HG02588 (cell line): Measurements from ENCODE around the gene EPAS1.
A peak's percentile ranks its signal among the peaks of the same experiment; 100 is the strongest.

Experiments used
- ATAC-seq: cut with Tn5 transposase; IDR thresholded peaks from one replicate; pipeline ENCODE4 v1.9.1; 2021; ENCODE audit warnings: mild to moderate bottlenecking, moderate library complexity; ENCODE audit not compliant: unreplicated experiment

EPAS1 gene

DNA sequence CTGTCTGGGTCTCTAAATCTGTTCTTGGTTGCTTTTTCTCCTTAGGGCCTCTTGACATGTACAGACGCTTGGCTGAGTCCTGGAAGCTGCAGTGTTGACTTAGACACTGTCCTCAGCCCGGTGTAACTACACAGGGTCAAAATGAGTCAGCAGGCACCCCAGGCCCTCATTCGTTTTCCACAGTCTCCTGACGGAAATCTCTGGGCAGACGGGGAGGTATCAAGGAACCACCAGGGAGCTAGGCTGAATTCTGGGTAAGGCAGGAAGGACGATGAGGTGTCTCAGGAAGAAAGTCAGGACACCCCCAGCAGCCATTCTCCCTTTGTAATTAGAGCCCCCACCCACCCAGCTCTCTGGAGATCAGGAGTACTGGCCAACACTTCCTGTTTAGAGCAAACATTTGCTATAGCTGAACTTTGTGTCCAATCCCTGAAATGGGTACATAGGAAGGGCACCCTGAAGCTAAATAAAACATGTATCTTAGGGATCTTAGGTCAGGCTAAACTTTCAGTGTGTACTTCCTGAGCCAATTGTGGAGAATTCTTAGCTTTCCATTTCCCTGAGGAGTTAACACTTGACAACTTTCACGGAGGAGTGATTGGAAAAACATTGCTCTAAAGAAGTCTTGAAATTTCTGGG is 23.9 kb upstream of the EPAS1 start:
- no peak for ATAC-seq

DNA sequence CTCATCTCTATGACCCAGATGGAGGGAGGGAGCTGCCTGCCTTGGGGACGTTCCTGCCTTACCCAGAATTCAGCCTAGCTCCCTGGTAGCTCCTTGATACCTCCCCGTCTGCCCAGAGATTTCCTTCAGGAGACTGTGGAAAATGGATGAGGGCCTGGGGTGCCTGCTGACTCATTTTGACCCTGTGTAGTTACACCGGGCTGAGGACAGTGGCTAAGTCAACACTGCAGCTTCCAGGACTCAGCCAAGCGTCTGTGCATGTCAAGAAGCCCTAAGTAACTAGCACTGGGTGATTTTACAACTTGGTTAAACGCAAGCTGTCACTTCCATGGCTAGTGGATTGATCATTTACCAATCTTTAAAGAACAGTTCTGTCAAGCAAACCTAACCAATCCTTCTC is 23.3 kb upstream of the EPAS1 start:
- ATAC-seq = no peak

DNA sequence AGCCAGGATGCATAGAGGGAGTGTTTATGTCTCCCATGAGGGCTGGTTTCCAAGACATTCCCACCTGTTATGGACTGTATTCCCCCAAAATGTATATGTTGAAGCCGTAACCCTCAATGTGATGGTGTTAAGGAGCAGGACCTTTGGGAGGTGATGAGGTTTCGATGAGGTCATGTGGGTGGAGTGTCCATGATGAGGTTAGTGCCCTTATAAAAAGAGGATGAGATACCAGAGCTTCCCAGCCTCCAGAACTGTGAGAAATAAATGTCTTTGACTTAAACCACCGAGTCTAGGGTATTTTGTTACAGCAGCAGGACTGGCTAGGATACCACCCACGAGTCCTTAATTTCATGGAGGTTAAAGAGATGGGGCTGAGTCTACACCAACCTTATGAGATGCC is 22.6 kb upstream of the EPAS1 start:
- ATAC-seq = no peak

DNA sequence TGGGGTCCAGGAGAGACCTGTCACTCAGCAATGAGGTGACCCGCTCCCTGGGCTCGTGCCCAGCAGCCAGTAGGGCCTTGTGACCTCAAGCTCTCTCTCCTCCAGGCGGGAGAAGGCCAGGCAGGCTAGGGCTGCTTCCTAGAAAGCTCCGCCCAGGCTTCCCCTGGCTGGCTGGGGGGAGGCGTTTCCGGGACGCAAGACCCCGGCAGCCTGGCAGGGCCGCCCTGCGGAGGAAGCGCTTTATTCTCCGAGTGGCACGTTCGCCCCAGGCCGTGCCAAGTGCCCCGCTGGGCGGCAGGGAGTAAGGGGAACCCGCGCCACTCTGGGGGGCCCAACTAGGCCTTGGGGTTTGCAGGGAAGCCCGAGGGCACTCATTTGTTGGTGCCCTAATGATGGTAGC is 21.2 kb upstream of the EPAS1 start:
- no peak for ATAC-seq

DNA sequence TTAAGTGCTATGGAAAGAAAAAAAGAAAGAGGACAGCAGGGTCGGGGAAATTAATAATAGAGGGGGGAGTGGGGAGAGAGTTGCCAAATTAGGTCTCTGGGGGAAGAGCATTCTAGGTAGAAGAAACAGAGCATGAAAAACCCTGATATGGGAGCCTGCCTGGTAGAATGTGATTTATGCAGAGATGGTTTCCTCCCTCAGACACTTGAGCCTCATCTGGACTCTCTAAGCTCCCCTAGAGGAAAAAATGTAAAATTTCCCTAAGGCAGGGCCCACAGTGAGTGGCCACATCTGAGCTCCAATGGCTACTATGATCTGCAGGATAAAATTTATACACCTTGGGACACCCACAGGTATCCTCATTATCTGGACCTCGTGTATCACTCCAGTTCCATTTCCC is 20.6 kb upstream of the EPAS1 start:
- ATAC-seq = no peak

DNA sequence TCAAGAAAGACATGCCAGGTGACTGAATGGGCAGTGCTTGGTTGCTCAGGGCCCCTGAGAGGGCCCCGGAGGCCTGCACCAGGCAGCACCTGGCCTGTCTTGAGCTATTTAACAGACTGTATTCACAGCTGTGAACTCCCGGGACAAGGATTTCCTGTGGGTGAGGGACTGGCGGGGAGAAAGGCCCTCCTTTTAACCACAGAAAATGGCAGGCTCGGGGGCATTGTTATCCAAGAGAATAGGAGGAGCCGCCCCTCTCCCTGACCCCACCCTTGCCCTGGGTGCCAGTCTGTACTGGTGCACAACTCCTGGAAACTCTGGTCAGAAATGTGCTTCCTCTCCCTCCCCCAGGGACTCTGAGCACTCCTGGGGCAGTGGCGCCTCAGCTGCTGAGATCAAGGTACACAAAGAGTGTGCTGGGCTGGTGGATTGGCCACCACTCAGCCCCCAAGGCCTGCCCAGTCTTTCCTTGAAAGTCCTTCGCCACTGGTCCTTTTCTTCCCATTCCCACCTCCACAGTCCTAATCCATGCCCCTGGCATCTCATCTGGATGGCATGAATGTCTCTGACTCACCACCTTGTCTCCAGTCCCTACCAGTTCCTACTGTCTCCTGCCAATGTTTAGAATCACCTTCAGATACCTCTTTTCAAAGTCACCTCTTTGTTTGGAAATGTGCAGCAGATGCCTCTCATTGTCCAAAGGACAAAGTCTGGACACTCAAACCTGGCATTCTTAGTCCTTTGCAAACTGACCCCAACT is 19.6 kb upstream of the EPAS1 start:
- ATAC-seq = no peak

DNA sequence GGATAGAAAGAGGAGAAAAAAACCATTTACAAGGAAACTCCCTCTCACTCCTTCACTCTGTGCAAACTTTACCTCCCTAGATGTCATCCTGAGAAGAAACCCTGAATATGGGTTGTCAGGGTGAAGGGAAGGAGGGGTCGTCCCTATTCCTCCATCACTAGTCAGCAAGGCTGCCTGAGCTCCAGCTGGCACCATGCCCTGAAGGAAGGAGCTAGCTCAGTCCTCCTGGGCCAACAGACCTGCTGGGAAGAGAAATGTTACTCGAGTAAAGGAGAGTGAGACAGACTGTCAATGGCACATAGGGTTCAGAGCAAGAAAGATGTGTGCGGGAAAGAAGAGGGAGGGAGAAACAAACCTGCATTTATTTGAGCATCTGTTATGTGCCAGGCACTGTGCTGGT is 18.3 kb upstream of the EPAS1 start:
- ATAC-seq = no peak

DNA sequence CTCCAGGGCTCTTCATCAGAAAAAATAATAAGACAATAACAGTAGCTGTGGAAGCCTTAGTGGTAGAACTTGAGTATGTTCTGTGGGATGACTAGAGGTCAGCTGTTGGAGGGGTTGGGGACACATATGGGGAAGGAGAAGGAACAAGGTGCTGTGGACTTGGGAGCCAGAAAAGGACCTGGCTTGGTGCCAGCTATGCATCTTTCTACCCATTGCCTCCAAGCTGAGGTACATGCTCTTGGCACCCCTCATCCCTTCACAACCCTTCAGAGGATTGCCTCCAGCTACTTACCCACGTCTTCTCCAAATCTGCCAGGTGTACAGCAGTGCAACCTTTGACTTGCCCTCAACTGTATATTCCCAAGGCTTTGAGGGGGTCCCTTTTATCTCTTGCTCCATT is 15.3 kb upstream of the EPAS1 start:
- no peak for ATAC-seq

DNA sequence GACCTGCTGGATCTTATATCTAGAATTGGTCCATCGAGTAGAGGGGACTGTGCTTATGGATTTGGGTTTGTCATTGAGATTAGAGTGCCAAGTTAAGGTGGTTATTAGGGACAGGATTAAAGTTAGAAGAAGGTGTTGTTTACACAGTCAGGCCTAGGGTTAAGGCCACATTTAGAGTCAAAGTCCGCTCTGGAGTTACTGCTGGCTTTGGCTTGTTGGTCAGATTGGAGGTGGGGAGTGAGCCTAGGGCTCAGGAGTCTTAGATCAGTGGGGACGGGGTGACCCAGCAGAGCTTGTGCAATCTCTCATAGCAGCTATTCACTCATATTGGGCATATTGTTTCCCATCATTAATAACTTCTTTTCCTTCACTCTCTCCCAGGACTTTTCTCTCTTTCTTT is 13.5 kb upstream of the EPAS1 start:
- ATAC-seq = no peak

DNA sequence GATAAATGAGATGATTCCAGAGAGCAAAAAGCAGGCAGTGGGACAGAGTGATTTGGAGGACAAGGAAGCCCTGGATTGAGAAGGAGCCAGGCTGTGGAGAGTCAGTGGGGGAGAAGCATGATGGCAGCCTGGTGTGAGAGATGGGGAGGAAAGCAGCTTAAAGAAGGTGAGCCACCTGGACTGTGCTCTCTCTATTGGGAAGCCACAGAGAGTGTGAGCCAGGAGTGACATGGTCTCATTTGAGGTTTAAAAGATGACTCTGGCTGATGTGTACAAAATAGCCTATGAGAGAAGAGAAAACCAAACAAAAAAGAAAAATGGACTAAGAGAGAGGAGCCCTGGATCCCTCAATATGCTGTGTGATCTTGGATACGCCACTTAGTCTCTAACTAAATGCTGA is 12.9 kb upstream of the EPAS1 start:
- ATAC-seq = no peak

DNA sequence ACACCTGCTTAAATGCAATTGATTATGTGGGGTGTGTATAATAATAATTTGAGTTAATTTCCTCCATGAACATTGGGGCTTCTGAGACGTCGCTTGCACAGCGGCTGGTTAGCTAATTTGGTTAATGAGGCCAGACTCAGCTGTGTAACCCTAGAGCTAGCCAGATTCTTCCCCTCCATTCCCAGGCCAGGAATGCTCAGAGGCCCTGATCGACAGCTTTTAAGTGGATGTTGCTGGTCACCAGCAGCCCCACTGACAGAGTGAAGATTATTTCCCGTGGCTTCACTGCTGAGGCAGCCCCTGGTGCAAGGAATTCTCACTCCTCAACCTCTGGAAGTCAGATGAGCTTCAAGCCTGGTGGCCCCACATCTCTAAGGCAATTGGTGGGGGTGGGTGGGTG is 12.4 kb upstream of the EPAS1 start:
- no peak for ATAC-seq

DNA sequence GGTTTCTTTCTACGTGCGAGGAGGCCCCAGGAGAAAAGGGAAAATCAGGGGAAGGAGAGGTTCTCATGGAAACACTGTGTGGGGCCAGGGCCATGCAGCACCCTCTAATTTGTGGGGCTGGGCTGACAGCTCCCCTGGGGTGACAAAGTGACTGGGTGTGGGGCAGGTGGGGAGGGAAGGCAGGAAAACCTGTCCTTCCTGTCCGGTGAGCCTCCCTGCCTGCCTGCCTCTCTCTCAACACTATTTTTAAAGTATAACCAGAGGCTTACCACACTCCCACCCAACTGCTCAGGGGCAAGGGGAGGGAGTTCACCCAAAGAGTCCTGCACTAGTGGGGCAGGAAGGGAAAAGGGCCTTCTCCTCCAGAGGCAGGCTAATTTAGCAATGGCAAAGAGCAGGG is 10.5 kb upstream of the EPAS1 start:
- no peak for ATAC-seq

DNA sequence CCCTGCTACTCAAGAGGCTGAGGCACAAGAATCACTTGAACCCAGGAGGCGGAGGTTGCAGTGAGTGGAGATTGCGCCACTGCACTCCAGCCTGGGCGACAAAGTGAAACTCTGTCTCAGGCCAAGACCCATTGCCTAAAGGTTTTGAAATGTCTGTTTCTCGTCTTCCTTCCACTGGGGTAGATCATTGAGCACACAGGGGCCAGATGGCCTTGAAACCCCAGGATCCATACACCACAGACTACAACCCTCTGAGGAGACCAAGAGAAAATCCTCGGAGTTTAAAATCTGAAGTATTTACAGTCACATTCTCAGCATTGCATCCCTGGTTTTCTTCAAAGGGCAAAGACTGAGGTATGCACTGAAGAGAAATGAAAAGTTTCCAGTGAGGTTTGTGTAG is 7.1 kb upstream of the EPAS1 start:
- no peak for ATAC-seq

DNA sequence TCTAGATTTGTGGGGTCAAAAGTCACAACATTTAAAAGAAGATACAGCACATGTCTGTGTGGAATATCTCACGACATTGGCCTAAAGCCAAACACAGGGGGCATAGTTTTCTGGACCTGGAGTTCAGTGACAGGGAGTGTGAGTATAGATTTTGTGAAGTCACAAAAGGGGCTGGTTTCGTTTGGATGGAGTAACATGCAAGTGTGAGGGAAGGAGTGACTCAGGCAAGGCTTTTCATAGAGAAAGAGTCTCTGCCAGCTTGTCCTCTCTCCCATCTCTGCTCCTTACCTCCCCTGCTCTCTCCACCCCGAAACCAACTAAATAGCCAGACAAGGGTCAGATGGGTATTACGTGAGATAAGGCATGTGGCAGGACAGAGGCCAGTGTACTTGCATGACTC is 3.7 kb upstream of the EPAS1 start:
- no peak for ATAC-seq

DNA sequence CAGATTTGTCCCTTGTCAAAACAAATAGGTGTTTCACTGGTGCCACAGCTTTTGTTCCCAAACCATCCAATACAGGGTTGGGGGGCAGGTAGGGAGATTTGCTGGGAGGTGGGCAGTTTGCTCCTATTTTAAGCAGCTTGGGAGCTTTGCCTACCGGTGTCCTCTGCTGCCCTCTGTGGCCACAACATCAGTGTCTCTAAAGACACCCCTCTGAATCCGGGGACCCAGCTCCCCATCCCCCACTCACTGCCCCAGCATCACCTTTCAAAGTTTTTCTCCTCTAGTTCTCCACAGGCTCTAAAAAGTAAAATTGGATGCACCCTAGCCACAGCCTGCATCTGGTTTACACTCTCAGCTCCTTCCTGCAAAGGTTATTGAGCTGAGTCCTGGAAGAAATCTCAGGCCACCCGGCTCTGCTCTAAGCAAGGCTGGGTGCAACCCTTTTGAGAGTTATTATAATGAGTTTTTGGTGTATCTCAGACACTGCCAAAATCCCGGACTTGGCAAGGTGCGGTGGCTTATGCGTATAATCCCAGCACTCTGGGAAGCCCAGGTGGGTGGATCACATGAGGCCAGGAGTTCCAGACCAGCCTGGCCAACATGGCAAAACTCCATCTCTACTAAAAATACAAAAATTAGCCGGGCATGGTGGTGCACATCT is 2.9 kb upstream of the EPAS1 start:
- ATAC-seq = no peak

DNA sequence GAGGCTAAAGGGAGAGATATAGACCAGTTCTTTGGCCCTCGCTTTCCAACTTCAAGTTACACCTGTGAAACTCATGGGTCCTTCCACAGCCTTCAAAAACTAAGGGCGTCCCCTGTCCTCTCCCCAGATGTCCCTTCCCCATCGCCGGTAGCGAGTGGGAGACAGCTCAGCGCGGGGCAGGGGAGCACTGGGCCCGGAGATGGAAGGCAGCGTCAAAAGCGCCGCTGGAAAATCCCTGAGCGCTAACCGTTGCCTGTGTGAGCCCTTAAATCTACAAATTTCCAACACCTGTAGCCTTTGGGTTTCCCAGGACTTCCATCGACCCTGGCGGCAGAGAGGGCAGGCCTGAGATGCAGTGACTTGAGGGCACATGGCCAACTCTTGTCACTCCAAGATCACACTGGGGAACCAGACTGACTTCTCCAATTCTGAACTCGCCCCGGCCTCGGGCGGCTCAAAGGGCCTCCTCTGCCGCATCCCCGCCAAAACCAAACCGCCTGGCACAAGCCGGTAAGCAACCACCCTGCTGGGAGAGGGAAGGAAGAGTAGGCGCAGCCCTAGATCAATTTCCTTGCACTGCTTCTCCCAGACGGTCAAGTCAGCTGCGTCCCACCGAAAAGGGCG is 879 bp upstream of the EPAS1 start:
- peak; percentile 2 for ATAC-seq

DNA sequence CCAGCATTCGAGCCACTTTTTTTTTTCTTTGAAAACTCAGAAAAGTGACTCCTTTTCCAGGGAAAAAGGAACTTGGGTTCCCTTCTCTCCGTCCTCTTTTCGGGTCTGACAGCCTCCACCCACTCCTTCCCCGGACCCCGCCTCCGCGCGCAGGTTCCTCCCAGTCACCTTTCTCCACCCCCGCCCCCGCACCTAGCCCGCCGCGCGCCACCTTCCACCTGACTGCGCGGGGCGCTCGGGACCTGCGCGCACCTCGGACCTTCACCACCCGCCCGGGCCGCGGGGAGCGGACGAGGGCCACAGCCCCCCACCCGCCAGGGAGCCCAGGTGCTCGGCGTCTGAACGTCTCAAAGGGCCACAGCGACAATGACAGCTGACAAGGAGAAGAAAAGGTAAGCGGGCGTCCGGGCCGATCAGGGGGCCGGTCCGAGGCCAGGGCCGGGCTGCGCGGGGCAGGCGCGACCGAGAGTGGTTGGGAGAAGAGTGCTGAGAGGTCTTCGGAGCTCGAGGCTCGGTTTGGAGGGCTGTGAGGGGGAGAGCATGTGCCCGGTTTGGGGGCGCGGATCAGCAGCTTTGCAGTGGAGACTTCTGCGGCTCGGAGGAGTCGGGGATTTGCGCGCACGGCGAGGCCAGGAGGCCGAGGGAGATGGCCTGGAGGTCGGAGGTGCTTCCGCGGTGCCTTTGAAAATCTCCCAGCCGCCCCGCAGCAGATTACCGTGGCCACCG is 502 bp downstream of the EPAS1 start:
- ATAC-seq = peak; percentile 32

DNA sequence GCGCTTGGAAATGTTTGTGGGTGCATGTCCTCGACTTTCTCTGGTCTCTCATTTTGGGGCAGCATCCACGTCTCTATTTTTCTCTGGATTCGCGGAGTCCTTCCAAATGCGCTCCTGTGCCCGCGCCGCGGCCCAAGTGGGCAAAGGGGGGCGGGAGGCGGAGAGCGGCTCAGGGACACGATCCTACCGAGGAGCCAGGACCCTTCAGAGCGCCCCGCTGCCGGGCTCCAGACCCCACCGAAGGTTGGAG is 990 bp downstream of the EPAS1 start:
- ATAC-seq = no peak

DNA sequence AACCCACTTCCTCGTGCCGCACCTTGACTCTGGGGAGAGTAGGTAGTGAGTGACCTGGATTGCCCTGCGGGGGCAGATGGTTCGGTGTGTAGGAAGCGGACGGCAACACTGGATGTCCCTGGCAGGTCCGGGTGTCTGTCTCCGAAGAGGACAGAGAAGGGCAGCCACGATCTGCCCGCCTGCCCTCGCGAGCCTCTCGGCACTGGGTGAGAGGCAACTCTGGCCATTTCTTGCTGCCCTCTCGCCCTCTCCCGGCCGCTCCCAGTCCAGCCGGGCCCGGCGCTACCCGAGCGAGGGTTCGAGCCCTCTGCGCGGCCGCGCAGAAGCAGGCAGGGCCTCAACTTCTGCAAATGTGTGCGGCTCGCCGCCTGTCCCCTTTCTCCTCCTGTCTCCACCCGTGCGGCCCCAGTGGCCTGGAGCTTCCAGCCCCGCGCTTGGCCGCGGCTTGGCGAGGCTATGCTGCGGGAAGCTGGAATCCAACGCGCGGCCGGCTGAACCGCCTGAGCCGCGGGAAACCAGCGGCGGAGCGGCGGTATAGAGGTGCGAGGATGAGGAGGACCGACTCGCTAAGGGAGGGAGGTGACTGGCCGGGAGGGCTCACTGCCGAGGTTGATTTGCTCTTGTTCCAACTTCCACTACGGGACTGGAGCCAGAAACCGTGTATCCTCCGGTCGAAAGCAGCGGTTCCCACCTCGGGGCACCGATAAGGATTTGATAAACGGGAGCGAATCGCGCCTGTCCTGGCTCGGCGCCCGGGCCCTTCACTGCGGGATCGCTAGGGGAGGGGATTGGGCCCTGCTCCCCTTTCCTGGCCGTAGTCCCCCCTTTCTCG is 1.5 kb downstream of the EPAS1 start:
- no peak for ATAC-seq

DNA sequence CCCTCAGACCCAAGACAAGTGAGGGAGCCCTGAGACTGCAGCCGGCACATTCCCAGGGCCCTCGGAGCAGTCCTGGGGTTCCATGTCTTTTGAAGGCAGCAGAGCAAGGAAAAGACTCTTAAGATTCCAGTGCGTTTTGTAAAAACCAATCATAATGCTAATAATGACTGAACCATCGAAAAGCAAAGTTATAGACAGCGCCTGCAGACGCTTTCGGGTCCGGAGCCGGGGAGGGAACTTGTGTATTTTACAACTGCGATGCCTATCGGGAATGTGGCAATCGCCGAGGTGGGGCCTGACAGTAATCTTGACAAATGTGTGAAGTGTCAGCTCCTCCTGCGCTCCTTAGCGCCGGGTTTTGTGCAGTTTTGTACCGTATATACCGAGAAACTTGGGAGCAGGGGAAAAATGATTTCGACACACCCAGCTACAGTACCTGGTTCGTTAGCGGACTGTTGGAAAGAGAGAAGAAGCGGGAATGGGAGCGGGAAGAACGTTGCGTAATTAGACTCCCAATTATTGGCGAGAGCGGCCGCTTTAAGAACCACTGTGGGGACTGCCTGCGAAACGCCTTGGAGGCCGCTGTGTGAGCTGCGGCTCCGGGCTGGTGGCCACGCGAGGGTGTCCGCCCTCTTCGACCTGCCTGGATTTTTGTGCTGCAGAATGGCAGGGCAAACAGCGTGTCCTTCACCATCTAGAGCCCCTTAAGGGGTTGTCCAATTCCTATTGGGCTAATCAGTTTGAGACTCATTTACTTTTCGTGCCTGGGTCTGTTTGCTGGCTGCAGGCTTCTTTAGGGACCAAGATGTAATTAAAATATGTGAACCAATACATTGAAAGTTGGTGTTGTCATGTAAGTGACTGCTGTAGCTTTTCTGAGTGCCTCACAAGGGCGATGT is 2.4 kb downstream of the EPAS1 start:
- no peak for ATAC-seq
